GM19467 (cell line): ENCODE data around the gene YWHAE.
"Not testable (repeated sequence)": the region's sequence is repeated elsewhere in the genome, so short reads cannot be mapped to it uniquely, and the experiment has no call there.

Source experiments
- ATAC-seq: cut with Tn5 transposase; IDR thresholded peaks from one replicate; pipeline ENCODE4 v1.9.1; 2021; ENCODE audit warnings: mild to moderate bottlenecking, moderate library complexity; ENCODE audit not compliant: unreplicated experiment

YWHAE gene

DNA sequence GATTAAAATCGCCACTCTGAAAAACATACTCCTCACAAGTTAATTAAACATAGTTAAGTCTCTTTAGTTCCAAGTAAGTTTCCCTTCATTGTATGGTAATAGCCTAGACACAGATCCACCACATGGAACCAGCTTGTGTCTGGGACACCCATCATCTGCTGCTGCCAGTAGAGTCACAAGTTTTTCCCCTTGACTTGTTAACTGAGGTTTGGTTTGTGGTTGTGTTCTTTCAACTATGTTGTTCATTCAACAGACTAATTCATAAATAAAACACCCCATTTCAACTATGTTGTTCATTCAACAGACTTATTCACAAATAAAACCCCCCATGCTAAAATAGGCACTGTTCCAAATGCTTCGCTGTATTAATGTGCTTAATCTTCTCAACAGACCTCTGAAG, 24.4 kb downstream of the YWHAE start:
- no peak for ATAC-seq

GRCh38 chr17:1374431-1375177, 25.4 kb downstream of the YWHAE start:
- ATAC-seq, result no peak

GRCh38 chr17:1373707-1374237, 26.2 kb downstream of the YWHAE start:
- no peak for ATAC-seq

- ATAC-seq, result no peak
Observed at GRCh38 chr17:1372618-1373017, 27.4 kb downstream of the YWHAE start.

DNA sequence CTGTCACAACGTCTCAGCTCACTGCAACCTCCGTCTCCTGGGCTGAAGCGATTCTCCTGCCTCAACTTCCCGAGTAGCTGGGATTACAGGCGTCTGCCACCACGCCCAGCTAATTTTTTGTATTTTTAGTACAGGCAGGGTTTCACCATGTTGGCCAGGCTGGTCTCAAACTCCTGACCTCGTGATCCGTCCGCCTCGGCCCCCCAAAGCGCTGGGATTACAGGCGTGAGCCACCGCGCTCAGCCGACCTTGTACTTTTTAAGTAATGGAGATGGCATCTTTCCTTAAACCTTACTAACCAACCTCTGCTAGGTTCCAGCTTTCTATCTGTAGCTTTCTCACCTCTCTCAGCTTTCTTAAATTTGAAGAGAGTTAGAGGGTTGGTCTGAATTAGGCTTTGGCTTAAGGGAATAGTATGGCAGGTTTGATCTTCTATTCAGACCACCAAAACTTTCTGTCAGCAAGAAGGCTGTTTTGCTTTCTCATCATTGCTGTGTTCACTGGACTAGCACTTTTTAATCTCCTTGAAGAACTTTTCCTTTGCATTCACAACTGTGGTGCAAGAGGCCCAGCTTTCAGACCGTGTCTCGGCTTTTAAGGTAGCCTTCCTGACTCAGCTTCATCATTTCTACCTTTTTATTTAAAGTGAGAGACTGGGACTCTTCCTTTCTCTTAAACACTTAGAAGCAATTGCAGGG, 28.0 kb downstream of the YWHAE start:
- no peak for ATAC-seq

DNA sequence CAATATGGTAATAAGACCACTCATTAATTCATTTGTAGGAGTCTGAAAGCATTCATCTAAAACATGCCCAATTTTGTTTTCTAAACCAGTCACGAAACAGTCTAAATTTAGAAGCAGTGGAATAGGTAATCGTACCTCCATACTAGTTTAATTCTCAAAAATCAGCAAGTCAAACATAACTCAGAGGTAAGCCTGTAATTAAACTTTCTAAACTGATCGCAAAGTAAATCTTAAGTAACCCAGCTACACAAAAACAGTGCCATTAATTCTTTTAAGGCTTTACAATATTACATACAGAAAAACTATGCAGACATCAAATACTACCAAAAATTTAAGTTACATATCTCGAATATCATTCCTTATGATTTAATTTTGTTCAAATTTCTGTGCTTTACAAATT, 31.4 kb downstream of the YWHAE start:
- no peak for ATAC-seq

DNA sequence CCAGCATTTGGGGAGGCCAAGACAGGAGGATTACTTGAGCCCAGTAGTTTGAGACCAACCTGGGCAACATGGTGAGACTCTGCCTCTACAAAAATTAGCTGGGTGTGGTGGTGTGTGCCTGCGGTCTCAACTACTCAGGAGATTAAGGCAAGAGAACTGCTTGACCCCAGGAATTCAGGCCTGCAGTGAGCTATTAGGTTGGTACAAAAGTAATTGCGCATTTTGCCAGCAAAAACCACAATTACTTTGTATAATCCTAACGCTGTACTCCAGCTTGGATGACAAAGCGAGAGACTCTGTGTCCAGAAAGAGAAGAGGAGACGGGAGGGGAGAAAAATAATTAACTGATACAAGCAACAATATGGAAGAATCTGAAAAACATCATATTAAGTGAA, 32.7 kb downstream of the YWHAE start:
- no peak for ATAC-seq

DNA sequence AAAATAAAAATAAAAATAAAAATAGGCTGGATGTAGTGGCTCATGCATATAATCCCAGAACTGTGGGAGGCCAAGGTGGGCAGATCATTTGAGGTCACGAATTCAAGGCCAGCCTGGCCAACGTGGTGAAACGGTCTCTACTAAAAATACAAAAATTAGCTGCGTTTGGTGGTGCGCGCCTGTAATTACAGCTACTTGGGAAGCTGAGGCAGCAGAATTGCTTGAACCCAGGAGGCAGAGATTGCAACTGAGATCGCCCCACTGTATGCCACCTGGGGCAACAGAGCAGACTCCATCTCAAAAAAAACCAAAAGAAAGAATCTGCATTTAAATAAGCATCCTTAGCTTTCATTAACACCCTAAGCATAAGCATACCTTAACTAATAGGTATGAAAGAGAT, 33.8 kb downstream of the YWHAE start:
- ATAC-seq, result no peak

DNA sequence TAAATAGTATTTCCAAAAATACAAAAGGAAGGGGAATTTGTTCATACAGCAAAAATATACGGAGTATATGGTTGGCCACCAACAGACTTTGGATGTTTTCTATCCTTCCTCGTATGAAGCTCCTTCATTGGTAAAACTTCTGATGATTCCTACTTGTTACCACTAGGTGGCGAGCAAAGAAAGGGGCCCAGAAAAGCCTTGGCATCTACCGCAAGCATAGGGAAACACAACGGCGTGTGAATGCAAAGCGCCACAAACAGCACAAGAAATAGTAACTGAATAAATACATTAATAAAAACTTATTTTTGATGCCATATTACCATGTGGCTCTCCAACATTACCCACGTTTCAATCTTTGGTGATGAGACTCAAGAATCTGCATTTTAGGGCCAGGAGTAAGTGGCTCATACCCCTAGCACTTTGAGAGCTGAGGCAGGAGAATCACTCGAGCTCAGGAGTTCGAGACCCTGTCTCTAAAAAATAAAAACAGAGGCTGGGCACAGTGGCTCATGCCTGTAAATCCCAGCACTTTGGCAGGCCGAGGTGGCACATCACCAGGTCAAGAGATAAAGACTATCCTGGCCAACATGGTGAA, 34.5 kb downstream of the YWHAE start:
- ATAC-seq, result no peak

- ATAC-seq, result peak; percentile 42
Observed at GRCh38 chr17:1362964-1363363, 37.1 kb downstream of the YWHAE start.

GRCh38 chr17:1362065-1362848, 37.8 kb downstream of the YWHAE start:
- peak; percentile 7 for ATAC-seq

DNA sequence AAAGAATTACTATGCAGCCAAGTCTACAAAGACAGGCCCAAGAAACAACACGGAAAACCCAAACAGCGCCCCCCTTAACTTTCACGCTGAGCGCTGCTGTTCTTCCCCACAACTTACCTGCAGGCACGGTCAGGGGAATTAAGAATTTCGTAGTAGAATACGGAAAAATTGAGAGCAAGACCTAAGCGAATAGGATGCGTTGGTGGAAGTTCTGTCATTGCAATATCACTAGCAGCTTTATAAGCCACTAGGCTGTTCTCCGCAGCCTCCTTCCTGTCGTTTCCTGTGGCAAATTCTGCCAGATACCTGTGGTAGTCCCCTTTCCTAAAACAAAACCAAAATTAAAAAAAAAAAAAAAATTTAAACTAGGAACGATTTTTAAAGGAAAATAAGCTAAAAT, 39.0 kb downstream of the YWHAE start:
- ATAC-seq, result no peak

GRCh38 chr17:1360315-1360714, 39.7 kb downstream of the YWHAE start:
- ATAC-seq, result not testable (repeated sequence)

DNA sequence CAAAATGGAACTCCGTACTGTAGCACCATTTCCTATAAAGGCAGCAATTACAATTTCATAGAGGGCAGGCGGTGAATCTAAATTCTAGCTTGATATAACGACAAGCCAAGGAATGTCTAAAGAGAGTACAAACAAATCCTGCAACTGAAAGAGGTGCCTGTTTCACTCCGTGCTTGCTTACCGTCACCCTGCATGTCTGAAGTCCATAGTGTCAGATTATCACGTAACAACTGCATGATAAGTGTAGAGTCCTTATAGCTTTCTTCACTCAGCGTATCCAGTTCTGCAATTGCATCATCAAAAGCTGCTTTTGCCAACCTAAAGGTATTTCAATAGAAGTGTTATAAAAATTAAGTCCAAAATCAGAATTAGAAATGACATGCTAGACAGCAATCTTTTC, 46.0 kb downstream of the YWHAE start:
- no peak for ATAC-seq

GRCh38 chr17:1352530-1352929, 47.5 kb downstream of the YWHAE start:
- not testable (repeated sequence) for ATAC-seq

GRCh38 chr17:1351971-1352370, 48.1 kb downstream of the YWHAE start:
- ATAC-seq, result no peak

- ATAC-seq, result no peak
Observed at GRCh38 chr17:1351275-1351674, 48.7 kb downstream of the YWHAE start.

DNA sequence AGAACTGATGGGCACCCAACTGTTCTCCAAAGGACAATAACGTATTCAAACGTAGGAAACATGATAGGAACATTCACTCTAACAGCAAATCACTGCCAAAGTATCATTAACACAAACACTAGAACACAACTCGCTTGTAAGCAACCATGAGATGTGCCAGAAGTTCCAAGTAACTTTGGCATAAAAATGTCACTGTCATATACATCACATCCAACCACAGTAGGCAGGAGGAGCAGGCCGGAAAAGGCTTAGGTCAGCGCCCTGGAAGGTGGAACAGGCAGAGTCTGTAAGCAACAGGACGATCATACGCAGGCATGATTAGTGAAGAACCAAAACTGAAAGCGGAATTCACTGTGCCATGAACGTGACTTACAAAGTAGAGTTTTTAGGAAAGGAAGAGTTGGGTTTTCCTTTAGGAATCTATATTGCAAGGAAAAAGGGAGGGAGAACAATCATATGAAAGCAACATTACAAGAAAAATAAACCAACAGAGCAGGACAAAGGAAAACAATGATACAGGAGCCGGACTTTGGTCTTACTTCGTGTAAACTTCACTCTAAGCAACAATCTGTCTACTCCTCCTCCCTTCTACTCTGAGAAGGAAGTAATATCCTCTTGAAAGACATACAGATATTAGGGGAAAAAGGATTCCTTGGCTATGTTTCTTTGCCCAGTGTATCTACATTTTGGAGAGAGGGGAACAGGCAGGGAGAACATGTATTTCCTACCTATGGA, 52.3 kb downstream of the YWHAE start:
- ATAC-seq, result no peak

- ATAC-seq, result no peak
Observed at GRCh38 chr17:1344521-1344920, 55.5 kb downstream of the YWHAE start.

DNA sequence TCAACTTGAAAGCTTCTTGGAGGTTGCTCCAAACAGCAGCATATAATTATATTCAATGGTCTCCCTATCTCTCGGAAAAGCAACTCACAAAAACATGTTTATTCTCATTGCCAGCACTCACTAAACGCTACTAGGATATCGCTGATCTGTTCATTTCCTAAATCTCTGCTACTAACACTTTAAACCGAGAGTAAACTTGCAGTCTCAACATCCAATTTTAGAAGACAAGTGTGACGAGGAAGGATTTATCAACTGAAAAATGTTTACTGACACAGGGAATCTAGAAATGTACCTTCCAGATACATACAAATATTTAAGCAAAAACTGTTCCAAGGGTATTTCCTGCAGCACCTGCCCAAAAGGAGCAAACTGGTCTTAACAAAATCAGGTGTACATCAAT, 56.5 kb downstream of the YWHAE start:
- no peak for ATAC-seq
